HEK293 (cell line): ENCODE data around the gene SCUBE3.

Experiments
- CTCF ChIP-seq: fragments of 450-650 bp; formaldehyde crosslinking; IDR thresholded peaks from 2 replicates; pipeline ENCODE4 v1.5.1; 2016; ENCODE audit warnings: missing biosample characterization, missing genetic modification characterization
- EGR2 ChIP-seq: fragments of 450-650 bp; formaldehyde crosslinking; IDR thresholded peaks from 2 replicates; pipeline ENCODE4 v1.5.1; 2016; ENCODE audit warnings: low read depth, missing biosample characterization, missing genetic modification characterization
- HOXA7 ChIP-seq: sonication (generic); formaldehyde crosslinking; IDR thresholded peaks from 2 replicates; pipeline ENCODE4 v1.8.1; 2022; ENCODE audit warnings: missing genetic modification reagents, borderline replicate concordance
- PRDM2 ChIP-seq: fragments of 450-650 bp; formaldehyde crosslinking; IDR thresholded peaks from 2 replicates; pipeline ENCODE4 v1.5.1; 2016; ENCODE audit warnings: missing biosample characterization, missing genetic modification characterization, borderline replicate concordance
- RBAK ChIP-seq: fragments of 450-650 bp; formaldehyde crosslinking; IDR thresholded peaks from 2 replicates; pipeline ENCODE4 v1.5.1; 2016; ENCODE audit warnings: missing biosample characterization, missing genetic modification characterization
- REST ChIP-seq: fragments of 450-650 bp; formaldehyde crosslinking; IDR thresholded peaks from 2 replicates; pipeline ENCODE4 v1.5.1; 2016; ENCODE audit warnings: missing biosample characterization, missing genetic modification characterization
- SALL2 ChIP-seq: fragments of 450-650 bp; formaldehyde crosslinking; IDR thresholded peaks from 2 replicates; pipeline ENCODE4 v1.5.0; 2017; ENCODE audit warnings: missing biosample characterization, mild to moderate bottlenecking, missing genetic modification characterization, borderline replicate concordance
- SCRT2 ChIP-seq: fragments of 450-650 bp; formaldehyde crosslinking; IDR thresholded peaks from 2 replicates; pipeline ENCODE4 v1.5.1; 2016; ENCODE audit warnings: missing biosample characterization, missing genetic modification characterization
- TRIM28 ChIP-seq: IDR thresholded peaks from 2 replicates; pipeline ENCODE4 v1.6.1; 2011; ENCODE audit warnings: low read length, control low read depth, borderline replicate concordance
- ZBTB20 ChIP-seq: fragments of 450-650 bp; formaldehyde crosslinking; IDR thresholded peaks from 2 replicates; pipeline ENCODE4 v1.5.1; 2016; ENCODE audit warnings: missing biosample characterization, missing genetic modification characterization
- ZBTB8A ChIP-seq: fragments of 450-650 bp; formaldehyde crosslinking; IDR thresholded peaks from 2 replicates; pipeline ENCODE4 v1.5.1; 2016; ENCODE audit warnings: missing biosample characterization, missing genetic modification characterization
- ZNF132 ChIP-seq: fragments of 450-650 bp; formaldehyde crosslinking; IDR thresholded peaks from 2 replicates; pipeline ENCODE4 v1.5.1; 2017; ENCODE audit warnings: missing biosample characterization, missing genetic modification characterization, borderline replicate concordance
- ZNF223 ChIP-seq: fragments of 450-650 bp; formaldehyde crosslinking; IDR thresholded peaks from 2 replicates; pipeline ENCODE4 v1.5.1; 2016; ENCODE audit warnings: missing biosample characterization, missing genetic modification characterization
- ZNF239 ChIP-seq: fragments of 450-650 bp; formaldehyde crosslinking; IDR thresholded peaks from 2 replicates; pipeline ENCODE4 v1.5.1; 2016; ENCODE audit warnings: missing biosample characterization, missing genetic modification characterization
- ZNF324 ChIP-seq: fragments of 450-650 bp; formaldehyde crosslinking; IDR thresholded peaks from 2 replicates; pipeline ENCODE4 v1.5.1; 2016; ENCODE audit warnings: missing biosample characterization, missing genetic modification characterization
- ZNF391 ChIP-seq: fragments of 450-650 bp; formaldehyde crosslinking; IDR thresholded peaks from 2 replicates; pipeline ENCODE4 v1.5.1; 2016; ENCODE audit warnings: low read depth, missing biosample characterization, missing genetic modification characterization, borderline replicate concordance
- ZNF394 ChIP-seq: fragments of 450-650 bp; formaldehyde crosslinking; IDR thresholded peaks from 2 replicates; pipeline ENCODE4 v1.5.1; 2016; ENCODE audit warnings: missing biosample characterization, missing genetic modification characterization, mild to moderate bottlenecking, moderate library complexity, borderline replicate concordance
- ZNF548 ChIP-seq: fragments of 450-650 bp; formaldehyde crosslinking; IDR thresholded peaks from 2 replicates; pipeline ENCODE4 v1.5.1; 2016; ENCODE audit warnings: missing biosample characterization, missing genetic modification characterization
- ZNF571 ChIP-seq: fragments of 450-650 bp; formaldehyde crosslinking; IDR thresholded peaks from 2 replicates; pipeline ENCODE4 v1.5.0; 2017; ENCODE audit warnings: missing biosample characterization, missing genetic modification characterization
- ZNF585B ChIP-seq: fragments of 450-650 bp; formaldehyde crosslinking; IDR thresholded peaks from 2 replicates; pipeline ENCODE4 v1.5.1; 2016; ENCODE audit warnings: missing biosample characterization, missing genetic modification characterization
- ZNF658 ChIP-seq: fragments of 450-650 bp; formaldehyde crosslinking; IDR thresholded peaks from 2 replicates; pipeline ENCODE4; 2016; ENCODE audit warnings: missing biosample characterization, missing genetic modification characterization
- ZNF664 ChIP-seq: fragments of 450-650 bp; formaldehyde crosslinking; IDR thresholded peaks from 2 replicates; pipeline ENCODE4 v1.5.1; 2016; ENCODE audit warnings: missing biosample characterization, missing genetic modification characterization
- ZNF670 ChIP-seq: fragments of 450-650 bp; formaldehyde crosslinking; IDR thresholded peaks from 2 replicates; pipeline ENCODE4 v1.5.1; 2016; ENCODE audit warnings: missing biosample characterization, missing genetic modification characterization, low read depth
- ZNF692 ChIP-seq: fragments of 450-650 bp; formaldehyde crosslinking; IDR thresholded peaks from 2 replicates; pipeline ENCODE4 v1.5.1; 2016; ENCODE audit warnings: missing biosample characterization, missing genetic modification characterization
- ZNF777 ChIP-seq: fragments of 450-650 bp; formaldehyde crosslinking; IDR thresholded peaks from 2 replicates; pipeline ENCODE4 v1.5.1; 2017; ENCODE audit warnings: missing biosample characterization, missing genetic modification characterization, borderline replicate concordance
- ZXDB ChIP-seq: fragments of 450-650 bp; formaldehyde crosslinking; IDR thresholded peaks from 2 replicates; pipeline ENCODE4 v1.5.1; 2016; ENCODE audit warnings: missing biosample characterization, missing genetic modification characterization

The SCUBE3 gene

GRCh38 chr6:35240838-35241801, 27.4 kb downstream of the SCUBE3 start (continued):
- TF ChIP-seq ZNF664 (tag by site-specific recombination) (no peak), RBAK (no peak), ZNF394 (tag by site-specific recombination) (no peak), ZNF391 (no peak; the same call in 1 of the 2 replicates), ZNF585B (tag by site-specific recombination) (no peak), ZBTB8A (tag by site-specific recombination) (no peak), CTCF (tag by site-specific recombination) (peak; percentile 96), ZNF324 (tag by site-specific recombination) (no peak), ZNF239 (tag by site-specific recombination) (no peak), ZNF658 (tag by site-specific recombination) (no peak), SALL2 (tag by site-specific recombination) (no peak), ZNF132 (tag by site-specific recombination) (no peak), SCRT2 (tag by site-specific recombination) (peak; percentile 32; the same call in 1 of the 2 replicates), ZBTB20 (tag by site-specific recombination) (no peak), ZXDB (tag by site-specific recombination) (0 out of 2 replicates have a peak, but pooled peaks have one; percentile 21), ZNF223 (tag by site-specific recombination) (no peak), HOXA7 (CRISPR knock-in tag) (no peak), ZNF548 (tag by site-specific recombination) (no peak), ZNF692 (tag by site-specific recombination) (peak; percentile 15; the same call in 1 of the 2 replicates), ZNF571 (tag by site-specific recombination) (no peak), TRIM28 (no peak), ZNF777 (tag by site-specific recombination) (no peak), ZNF670 (no peak), EGR2 (tag by site-specific recombination) (no peak), REST (tag by site-specific recombination) (no peak), PRDM2 (tag by site-specific recombination) (no peak)
